ENCODE results near the gene NPPC. TPM values are rescaled to one million over a fixed set of nuclear protein-coding genes. Genes with fewer than 3 reads are reported as not detected.
A peak's percentile ranks its signal among the peaks of the same experiment; 100 is the strongest.
"Not testable (repeated sequence)": the region's sequence is repeated elsewhere in the genome, so short reads cannot be mapped to it uniquely, and the experiment has no call there.

Gene NPPC, protein sequence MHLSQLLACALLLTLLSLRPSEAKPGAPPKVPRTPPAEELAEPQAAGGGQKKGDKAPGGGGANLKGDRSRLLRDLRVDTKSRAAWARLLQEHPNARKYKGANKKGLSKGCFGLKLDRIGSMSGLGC
- not detected in 2 replicates for total RNA-seq (2014; rRNA removed; shearing (Covaris generic))

- DNase-seq (ENCODE audit: low read depth): peak; percentile 39
Measured at GRCh38 chr2:231926180-231926741, at the start of gene NPPC. TSS of gene NPPC (minus strand) at chr2:231926396. CDS start at chr2:231926249, 147 bp downstream.

DNA sequence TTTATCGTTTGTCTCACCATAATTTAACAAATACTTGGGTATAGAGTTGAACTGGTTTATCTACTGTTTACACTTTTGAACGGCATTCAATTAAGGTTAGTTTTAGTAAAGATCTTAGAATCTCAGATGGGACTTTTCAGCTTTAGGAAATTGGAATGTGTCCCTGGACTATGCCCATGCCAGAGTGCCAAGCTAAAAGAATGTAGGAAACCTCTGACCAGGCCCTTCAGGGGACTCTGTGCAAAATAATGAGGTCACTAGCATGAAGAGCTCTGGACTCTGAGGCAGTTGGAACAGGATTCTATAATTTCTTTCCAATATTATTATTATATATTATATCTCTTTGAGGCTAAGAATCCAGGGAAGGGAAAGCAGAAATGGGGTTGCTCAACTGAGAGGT is 48.8 kb upstream of the NPPC start:
- no peak for DNase-seq (ENCODE audit: low read depth)

DNA sequence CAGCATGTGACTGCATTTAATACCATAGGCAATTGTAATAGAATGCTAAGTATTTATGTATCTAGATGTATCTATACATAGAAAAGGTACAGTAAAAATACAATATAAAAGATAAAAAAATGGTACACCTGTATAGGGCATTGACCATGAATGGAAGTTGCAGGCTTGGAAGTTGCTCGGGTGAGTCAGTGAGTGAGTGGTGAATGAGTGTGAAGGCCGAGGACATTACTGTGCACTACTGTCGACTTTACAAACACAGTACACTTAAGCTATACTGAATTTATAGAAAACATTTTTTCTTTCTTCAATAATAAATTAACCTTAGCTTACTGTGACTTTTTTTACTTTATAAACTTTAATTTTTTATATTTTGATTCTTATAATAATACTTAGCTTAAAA is 44.3 kb upstream of the NPPC start:
- no peak for DNase-seq (ENCODE audit: low read depth)

- no peak for DNase-seq (ENCODE audit: low read depth)
Measured at GRCh38 chr2:231968820-231969219, 42.6 kb upstream of the NPPC start.

DNA sequence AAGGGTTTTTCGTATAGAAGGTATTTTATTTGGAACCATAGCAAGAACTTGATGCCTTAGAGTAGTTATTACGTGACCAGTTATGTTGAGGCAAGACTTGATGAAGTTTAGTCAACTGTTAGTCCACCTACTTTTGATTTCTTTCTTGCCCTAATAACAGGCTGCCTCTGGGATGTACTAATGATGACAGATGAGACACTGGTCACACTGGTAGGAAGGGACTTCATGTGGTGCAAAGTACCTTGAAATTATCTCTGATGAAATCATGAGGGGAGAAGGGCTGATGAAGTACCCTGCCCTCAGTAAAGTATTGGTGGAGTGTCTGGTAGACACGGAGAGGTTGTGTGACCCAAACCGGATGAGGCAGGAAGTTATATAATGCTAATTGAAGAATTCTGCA is 40.7 kb upstream of the NPPC start:
- no peak for DNase-seq (ENCODE audit: low read depth)

DNA sequence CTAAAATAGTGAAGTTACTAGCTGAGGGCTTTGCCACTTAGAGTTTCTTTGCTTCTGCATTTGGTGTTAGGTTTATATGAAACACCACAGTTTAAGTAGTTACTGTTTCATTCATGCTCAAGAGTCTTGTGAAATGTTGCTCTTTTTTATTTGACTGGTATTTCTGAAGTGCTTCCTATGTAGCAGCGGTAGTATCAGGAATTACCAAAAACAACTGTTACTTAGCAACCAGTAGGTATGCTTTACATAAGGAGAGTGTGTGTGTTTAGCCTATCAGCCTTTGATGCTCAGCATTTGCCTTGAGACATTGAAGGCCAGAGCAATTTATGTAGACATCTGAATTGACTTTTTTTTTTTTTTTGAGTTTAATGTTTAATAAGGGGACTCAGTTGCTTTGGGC is 38.9 kb upstream of the NPPC start:
- no peak for DNase-seq (ENCODE audit: low read depth)

DNA sequence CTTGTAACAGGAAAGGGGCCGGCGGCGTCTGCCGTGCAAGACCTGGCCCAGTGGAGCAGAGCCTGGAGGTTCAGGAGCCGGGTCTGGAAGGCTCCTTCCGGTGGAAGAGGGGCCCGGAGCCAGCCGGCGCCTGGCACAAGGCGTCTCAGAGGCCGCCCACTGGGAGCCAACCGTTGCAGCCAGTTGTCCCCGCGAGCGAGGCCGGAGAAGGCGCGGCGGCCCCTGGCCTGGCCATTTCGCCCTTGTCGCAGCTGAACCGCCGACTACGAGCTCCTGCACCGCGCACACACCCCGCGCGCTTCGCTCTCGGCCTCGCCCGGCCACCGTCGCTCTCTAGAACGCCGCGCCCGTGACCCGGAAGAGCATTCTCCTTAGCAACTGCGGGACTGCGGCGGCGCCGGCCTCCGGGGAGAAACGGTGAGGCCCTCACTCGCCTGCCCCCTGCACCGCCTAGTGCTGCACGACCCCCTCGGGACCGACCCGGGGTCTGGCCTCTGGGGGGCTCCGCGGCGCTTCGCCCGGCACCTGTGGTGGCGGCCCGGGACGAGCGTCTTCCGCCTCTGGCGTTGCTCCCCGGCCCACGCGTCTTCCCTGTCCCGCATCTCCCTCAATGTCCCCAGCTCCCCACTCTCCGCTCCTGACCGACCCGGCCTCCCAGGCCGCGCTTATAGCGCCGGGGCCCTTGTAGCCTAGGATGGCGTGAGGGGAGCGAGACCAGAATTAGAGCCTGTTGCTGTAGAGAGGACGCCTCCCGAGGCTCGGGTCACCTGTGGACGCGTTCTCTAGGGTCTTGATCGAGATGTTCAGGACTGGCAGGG is 35.4 kb upstream of the NPPC start, which contains the start of gene DIS3L2:
TSS of gene DIS3L2 (plus strand) at position 365 of the 818 bp plus-strand sequence. CDS start 53,215 bp downstream, outside the sequence.
- DNase-seq (ENCODE audit: low read depth): peak; percentile 76

GRCh38 chr2:231960810-231961348 is 34.7 kb upstream of the NPPC start:
- no peak for DNase-seq (ENCODE audit: low read depth)

DNA sequence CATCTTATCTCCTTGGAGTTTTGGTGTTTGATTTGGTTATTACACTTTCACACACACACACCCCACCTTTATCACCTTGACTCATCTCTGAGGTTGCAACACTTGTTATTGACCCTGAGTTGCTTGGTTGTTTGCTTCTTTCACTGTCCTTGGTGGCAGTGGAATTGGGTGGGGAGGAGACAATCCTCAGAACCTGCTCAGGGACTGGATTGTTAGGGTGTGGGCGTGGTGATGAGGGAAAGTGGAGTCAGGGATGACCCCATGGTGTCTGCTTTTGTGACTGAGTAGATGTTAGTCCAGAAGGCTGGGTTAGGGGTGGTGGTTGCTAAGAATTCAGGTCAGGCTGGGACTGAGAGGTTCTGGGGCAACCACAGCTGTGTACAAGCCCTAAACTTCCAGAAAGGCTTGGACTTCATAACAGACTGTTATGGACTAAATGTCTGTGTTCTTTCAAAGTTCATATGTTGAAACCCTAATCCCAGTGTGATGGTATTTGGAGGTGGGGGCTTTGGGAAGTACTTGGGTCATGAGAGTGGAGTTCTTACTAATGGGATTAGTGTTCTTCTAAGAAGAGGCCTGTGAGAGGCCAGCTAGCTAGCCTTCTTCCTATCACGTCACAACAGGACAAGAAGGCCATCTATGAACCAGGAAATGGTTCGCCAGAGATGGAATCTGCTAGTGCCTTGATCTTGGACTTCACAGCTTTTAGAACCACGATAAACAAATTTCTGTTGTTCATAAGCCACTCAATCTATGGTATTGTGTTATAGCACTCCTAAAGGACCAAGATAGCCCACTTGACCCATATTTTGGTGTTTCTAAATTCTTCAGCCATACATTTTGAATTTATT is 31.9 kb upstream of the NPPC start:
- DNase-seq (ENCODE audit: low read depth): no peak

GRCh38 chr2:231955758-231956472 is 29.7 kb upstream of the NPPC start:
- DNase-seq (ENCODE audit: low read depth): no peak

- no peak for DNase-seq (ENCODE audit: low read depth)
Measured at GRCh38 chr2:231951452-231952035, 25.3 kb upstream of the NPPC start.

GRCh38 chr2:231947694-231948093 is 21.5 kb upstream of the NPPC start:
- no peak for DNase-seq (ENCODE audit: low read depth)

DNA sequence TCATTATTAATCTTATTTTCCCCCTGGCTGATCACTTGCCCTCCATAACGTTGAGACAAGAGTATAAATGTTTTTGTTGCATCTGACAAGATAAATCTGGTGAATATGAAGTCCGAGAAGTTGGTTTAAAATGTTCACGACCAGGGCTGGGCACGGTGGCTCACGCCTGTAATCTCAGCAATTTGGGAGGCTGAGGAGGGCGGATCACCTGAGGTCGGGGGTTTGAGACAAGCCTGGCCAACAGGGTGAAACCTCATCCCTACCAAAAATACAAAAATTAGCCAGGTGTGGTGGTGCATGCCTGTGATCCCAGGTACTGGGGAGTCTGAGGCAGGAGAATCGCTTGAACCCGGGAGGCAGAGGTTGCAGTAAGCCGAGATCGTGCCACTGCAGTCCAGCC is 20.9 kb upstream of the NPPC start:
- DNase-seq (ENCODE audit: low read depth): not testable (repeated sequence)

- DNase-seq (ENCODE audit: low read depth): no peak
Measured at GRCh38 chr2:231946241-231946814, 20.1 kb upstream of the NPPC start.

- no peak for DNase-seq (ENCODE audit: low read depth)
Measured at GRCh38 chr2:231942180-231942579, 16.0 kb upstream of the NPPC start.

GRCh38 chr2:231941673-231942072 is 15.5 kb upstream of the NPPC start:
- no peak for DNase-seq (ENCODE audit: low read depth)

GRCh38 chr2:231940795-231941194 is 14.6 kb upstream of the NPPC start:
- no peak for DNase-seq (ENCODE audit: low read depth)

DNA sequence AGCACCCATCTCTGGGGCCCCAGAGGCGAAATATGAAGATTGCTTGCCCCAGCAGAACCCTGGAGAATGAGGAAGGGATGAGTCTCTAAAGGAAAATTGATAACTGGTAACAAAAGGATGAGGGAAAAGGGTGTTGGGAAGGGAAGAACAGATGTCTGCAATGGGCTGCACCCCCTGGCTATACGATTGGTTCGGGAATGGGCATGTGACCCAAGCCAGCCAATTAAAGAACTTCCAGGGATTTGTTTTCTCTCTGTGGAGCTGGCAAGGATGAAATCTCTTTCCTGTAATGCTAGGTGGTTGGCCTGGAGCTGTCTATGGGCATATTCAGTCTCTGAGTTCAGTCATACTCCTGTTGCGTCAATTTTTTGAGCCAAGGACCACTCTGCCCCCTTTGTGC is 12.8 kb upstream of the NPPC start:
- no peak for DNase-seq (ENCODE audit: low read depth)

DNA sequence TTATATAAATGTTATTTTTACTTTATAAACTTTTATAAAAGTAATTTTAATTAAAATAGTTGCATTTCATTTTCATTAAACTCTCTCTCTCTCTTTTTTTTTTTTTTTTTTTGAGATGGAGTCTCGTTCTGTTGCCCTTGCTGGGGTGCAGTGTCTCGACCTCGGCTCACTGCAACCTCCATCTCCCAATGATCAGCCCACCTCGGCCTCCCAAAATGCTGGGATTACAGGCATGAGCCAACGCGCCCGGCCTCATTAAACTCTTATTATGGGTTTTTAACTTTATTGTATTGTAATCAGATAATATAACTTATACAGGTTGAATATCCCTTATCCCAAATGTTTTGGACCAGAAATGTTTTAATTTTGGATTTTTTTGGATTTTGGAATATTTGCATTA is 10.9 kb upstream of the NPPC start:
- DNase-seq (ENCODE audit: low read depth): no peak

- no peak for DNase-seq (ENCODE audit: low read depth)
Measured at GRCh38 chr2:231936491-231936890, 10.3 kb upstream of the NPPC start.

Measured in M059J (cell line).